H54 (cell line): ENCODE data around the gene PRCC.
"Not testable (repeated sequence)": the region's sequence is repeated elsewhere in the genome, so short reads cannot be mapped to it uniquely, and the experiment has no call there.

Experiments
- DNase-seq: peaks from one replicate; pipeline ENCODE4 v3.0.0; 2011; ENCODE audit warnings: low spot score, mixed read lengths; ENCODE audit not compliant: insufficient read length
- FAIRE-seq: peaks from 3 replicates; lab custom pipeline; 2011; peaks lifted over from hg19 to GRCh38; lab: Jason Lieb, UNC
- POLR2A ChIP-seq: IDR thresholded peaks from 2 replicates; pipeline ENCODE4 v1.6.1; 2011; ENCODE audit warnings: low read depth, mild to moderate bottlenecking, low read length

Gene PRCC

DNA sequence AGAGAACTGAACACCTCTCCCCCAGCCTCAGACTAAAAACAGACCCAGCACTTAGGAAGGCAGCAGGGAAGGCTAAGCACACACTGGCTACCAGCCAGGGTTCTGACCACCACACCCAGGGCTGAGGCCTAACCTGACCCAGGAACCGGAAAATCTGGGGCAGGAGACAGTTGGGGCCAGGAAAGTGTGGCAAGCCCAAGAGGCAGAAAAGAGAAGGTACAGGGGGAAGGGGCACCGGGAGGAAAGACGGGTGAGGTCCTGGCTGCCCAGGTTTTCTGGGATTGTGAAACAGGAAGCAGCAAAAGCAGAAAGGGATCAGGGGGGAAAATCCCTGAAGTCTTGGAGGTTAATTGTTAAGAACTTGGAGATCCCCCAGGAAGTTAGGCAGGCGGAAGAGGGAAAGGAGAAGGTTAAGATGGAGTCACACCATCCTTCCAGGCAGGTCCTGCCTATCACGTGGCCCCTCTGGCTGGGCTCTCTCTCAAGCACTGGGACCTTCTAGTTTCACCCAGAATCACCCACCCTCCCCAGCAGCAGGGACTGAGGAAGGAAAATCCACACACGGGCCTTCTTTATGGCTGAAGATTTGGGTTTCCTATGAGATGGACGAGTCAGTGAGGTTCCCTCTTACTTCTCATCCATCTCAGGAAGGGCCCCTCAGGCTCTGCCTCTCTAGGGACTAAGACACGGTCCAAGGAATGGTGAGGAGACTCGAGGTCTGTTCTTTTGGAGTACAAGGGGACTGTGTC lies 18.5 kb upstream of the PRCC start:
- no peak for FAIRE-seq
- no peak for DNase-seq
- TF ChIP-seq POLR2A = no peak

DNA sequence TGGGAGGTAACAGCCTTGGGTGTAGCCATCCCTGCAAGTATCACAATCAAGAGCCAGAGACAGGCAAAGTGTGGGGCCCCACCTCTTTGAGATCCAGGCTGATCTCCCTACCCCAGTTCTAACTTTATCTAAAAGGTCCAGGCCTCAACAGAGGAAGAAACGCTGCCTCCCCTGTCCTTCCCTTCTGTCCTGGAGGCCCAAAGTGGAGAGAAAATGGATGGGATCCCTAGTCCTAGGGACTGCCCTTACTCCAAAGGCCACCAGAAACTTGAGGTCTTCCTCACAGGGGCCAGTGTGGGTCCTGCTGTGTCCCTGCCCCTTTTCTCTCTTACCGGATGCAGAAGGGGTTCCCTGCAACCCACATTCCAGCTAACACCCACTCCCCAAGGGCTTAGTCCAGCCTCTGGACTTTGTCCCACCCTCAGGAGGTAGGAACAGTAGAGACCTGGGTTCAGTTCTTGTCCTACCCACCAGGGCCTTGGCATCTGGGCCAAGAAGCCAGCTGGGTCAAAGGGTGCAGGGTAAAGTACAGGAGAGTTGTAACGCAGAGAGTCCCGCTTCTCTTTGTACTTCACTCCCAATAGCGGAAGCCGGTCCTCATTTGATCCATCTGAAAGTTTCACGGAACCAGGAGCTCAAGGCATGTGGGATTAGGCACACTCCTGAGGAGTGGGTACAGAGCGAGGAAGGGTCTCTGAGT lies 17.8 kb upstream of the PRCC start:
- no peak for TF ChIP-seq POLR2A
- DNase-seq (no peak), FAIRE-seq (no peak)

DNA sequence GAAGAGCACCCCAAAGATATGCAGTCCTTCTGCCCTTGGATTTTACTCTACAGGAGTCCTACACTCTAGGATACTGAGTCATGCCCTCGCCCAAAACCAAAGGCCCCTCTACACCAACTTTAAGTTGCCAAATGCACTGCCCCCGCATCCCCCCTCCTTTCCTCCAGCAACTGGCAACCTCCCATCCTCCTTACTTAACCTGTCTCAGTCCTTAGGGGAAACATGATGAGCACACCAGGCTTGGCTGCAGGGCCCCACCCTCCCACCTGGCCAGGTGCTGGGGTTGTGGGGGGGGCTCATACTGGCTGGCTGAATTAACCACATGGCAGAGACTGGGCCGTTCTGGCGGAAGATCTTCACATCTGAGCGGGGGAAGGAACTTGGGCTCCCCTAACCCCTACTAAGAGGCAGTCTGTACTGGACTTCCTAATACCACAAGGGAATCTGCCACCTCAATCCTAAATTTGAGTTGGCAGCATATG lies 17.1 kb upstream of the PRCC start:
- no peak for DNase-seq
- TF ChIP-seq POLR2A = no peak
- no peak for FAIRE-seq

DNA sequence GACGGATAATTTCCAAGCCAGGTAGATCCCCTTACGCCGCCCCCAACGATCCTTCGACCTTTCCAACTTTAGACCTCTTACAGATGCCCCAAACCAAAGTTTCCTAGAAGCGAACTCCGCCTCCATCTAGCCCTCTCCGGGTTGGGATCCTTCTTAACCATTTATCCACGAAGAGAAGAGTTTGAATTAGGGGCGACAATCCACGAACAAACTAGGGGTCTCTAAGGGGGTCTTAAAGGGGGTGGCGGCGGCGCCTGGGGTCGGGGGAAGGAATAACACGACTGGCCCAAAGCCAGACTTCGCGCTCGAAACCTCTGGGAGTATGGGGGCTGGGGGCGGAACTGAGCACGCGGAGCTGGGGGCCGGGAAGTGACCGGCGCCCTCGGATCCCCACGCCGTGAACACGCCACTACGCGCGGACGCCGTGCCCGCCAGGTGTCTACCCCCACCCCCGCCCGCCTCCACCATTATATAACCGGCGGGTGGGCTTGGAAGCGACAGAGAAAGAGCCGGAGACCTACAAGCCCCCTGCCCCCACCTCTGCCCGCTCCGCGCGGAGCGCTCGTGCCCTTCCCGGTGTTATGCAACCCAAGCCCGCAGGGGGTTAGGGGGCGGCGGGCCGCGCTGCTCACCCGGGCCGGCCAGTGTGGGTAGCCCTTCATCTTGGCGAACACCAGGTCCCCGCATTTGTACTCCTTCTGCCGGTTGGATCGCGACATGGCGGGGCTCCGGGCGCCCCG lies 16.5 kb upstream of the PRCC start:
- FAIRE-seq (no peak), DNase-seq (no peak)
- 0 out of 2 replicates have a peak, but pooled peaks have one; percentile 14 for TF ChIP-seq POLR2A

DNA sequence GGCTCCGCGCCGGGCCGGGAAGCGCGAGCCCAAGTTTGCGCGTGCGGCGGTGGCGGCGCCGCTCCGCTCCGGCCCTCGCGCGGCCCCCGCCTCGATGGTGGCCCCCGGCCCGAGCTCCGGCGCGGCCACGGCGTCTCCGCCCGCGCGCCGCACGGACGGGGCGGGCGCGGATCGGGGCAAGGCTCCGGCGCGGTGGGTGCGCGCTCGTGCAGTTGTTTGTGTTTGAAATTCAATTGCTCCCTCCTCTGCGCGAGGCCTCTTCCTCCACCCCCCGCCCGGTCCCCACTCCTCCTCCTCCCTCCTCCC lies 15.9 kb upstream of the PRCC start, which contains the start of gene HDGF:
TSS of gene HDGF (minus strand) at position 225 of the 306 bp plus-strand sequence. CDS start 246 bp downstream, outside the sequence.
- no peak for FAIRE-seq
- TF ChIP-seq POLR2A = no peak

DNA sequence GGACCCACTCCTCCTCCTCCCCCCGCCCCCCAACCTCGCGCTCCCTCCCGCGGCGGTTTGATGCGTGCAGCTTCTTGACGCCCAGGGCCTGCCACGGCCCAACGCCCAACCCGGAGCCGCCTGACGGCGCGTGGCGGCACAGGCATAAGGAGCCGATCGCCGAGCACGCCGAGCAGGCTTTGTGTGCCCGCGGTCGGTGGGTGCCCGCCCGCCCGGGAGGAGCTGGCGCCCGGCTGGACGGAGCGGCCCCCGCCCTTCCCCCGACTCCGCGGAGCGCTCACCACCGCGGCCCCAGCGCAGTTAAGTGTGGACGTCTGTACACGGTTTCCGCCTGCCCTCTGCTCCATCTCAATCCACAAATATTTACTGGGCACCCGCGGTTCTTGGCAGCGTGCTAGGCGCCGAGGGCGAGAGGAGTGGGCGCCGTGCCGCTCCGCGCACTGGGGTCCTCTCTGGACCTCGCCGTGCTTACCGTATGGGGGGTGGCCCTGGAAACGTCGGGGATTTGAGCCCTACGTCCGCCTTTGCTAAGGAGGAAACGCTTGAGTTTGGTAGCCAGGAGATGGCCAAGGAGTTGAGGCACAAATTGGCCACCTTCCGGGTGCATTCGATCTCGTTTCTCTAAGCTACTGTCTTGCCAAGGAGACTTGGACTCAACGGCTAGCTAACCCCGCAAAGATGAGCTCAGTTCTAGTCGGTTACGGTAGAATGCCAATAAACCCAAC lies 15.4 kb upstream of the PRCC start:
- peak; percentile 72 for TF ChIP-seq POLR2A
- FAIRE-seq (no peak), DNase-seq (peak; percentile 92)

More for the DNA sequence above, 15.9 kb upstream of the PRCC start, which contains the start of gene HDGF:
- DNase-seq = no peak

DNA sequence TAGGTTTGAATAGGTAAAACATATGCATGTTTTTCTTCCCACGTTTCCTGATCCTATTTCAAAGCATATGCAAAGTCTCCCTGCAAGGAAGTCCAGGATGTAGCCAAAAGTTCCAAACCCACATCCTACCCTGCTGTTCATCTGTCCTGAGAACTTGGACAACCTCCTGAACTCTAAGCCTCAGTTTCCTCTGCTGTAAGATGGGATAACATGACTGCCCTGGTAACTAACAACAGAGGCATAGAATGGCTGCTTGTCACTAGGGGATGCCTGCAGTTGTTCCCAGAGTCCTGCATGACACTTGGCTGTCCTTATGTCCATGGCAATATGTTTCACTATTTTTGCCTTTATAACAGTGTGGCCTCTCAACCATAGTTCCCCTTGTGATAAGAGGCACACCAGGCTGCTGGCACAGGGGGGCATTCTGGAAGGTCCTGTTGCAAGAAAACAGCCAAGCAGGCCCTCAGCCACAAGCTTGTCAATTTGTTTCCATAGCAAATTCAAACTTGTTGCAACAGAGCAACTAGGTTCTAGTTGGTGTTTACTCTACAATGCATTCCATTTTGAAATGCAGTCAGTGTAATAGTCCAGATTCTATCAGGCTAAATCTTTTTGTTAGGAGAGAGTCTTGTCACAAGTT lies 14.4 kb upstream of the PRCC start:
- FAIRE-seq = no peak
- DNase-seq = no peak
- TF ChIP-seq POLR2A = no peak

DNA sequence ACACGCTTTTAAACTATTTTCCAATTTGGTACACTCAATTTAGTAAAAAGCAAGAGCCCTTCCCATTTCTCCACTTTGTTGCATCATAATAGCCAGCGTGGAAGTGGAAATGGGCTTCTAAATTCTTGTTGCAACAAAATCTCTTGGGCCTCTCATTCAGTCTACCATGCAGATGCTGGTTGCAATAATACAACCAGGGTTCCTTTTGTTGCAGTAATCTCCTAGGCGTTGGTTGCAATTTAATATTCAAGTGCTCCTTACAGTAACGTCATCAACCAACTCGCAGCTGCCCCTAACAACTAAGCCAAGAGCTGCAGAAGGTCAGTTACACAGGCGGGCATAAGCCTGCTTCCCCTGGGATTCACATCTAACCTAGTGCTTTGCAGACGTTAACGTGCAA lies 13.1 kb upstream of the PRCC start:
- TF ChIP-seq POLR2A = no peak
- no peak for FAIRE-seq
- DNase-seq = no peak

DNA sequence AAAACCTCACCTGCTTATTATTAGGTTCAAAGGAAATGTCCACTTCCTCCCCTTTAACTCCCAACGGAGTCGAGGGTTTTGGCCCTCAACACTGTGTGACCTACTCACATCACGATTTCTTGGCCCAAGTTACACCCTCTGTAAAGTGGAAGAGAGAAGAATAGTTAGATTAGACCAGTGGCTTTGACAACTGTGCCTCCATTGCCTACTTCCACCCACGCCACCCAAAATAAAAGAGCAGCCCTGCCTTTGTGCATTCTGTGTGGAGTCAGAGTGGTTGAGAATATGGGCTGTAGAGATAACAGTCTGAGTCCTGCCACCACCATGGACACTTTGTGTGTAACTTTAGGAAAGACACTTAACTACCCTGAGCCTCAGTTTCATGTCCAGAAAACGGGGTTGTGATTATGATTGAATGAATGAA lies 11.8 kb upstream of the PRCC start:
- DNase-seq (no peak), FAIRE-seq (no peak)
- no peak for TF ChIP-seq POLR2A

DNA sequence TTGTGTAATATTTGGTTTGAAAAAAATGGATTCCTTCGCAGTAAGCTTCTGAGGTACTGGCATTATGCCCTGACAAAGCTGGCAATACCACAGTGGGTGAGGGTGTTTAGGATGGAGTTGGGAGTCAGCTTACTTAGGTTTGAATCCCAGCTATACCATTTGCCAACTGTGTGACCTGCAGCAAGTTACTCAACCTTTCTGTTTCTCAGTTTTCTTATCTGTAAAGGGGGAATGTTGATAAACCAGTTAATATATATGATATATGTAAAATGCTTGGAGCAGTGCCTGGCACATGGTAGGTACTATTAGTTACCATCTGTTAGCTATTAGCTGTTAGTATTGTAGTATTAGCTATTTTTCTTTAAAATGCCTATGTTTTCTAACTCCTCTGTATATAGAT lies 11.0 kb upstream of the PRCC start:
- no peak for TF ChIP-seq POLR2A
- DNase-seq = no peak
- no peak for FAIRE-seq

DNA sequence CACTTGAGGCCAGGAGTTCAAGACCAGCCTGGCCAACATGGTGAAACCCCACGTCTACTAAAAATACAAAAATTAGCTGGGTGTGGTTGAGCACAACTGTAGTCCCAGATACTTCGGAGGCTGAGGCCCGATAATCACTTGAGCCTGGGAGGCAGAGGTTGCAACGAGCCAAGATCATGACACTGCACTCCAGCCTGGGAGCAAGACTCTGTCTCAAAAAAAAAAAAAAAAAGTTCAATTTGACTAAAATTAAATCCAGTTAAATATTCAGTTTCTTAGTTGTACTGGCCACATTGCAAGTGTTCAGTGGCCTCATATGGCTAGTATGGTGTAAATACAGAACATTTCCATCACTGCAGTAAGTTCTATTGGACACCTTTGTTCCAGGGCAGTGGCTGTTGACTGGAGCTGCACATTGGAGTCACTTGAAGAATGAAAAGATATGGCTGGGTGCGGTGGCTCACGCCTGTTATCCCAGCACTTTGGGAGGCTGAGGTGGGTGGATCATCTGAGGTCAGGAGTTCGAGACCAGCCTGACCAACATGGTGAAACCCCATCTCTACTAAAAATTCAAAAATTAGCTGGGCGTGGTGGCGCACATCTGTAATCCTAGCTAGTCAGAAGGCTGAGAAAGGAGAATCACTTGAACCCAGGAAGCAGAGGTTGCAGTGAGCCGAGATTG lies 9.6 kb upstream of the PRCC start:
- FAIRE-seq, DNase-seq: not testable (repeated sequence)

DNA sequence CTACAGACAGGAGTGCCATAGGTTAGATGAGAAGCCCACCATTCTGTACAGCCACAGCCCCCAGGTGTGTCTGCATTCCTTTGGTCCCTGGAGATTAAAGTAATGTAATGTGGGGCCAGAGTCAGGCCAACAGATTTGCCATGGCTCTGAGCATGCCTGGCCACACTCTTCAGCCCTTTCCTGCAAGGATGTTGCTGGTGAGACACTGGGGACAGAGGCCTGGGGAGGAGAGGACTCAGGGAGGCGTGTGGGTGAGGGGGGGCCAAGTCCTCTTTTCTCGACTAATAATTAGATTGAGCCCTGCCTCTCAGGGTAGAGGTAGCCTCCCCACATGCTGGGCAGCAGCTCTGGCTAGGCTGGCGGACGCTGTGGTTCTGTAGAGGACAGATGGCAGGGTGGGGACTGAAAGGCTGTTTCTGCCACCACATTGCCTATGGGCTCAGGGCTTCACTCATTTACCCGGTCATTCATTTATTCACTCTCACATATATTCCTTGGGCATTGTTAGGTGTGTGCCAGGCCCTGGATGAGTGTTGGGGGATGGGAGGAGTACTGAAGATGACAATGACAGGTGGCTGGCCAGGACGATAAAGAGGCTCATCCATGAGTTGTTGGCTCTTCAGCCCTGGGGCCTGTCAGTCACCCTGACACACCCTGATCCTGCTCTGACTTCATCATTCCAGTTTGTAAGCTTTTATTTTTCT lies 7.1 kb upstream of the PRCC start:
- no peak for FAIRE-seq
- TF ChIP-seq POLR2A = no peak
- DNase-seq = no peak
